ENCODE data around the gene LATS2. TPM values are rescaled to one million over a fixed set of nuclear protein-coding genes. Genes with fewer than 3 reads are reported as not detected.

The LATS2 gene
- total RNA-seq, 6 experiments from 2014 or later = 6.8 to 12.8 (median 8.7) TPM

- Histone ChIP-seq H3K4me3 (no peak overlapping the region), H3K27ac (no peak overlapping the region), H3K9me3 (no peaks in the 10 kb centered on the region), H3K36me3 (no peaks in the 10 kb centered on the region), H3K4me1 (peaks cover 0 to 43% (median 13%) of the 10 kb centered on the region in 4 donors), H3K27me3 (no peaks in the 10 kb centered on the region)
- intact Hi-C loops (cut with DNase I) = no loop called here
- ATAC-seq (no peak), DNase-seq (peak in 1 of 3 donors; percentile 6)
- TF ChIP-seq CTCF (IDR thresholded peaks at IDR 0.05) (no peak), POLR2A (IDR thresholded peaks at IDR 0.05) (no peak)
- 66% methylated on average over 4 of the region's 5 CpGs for WGBS (ENCODE audit: insufficient coverage, low coverage, low lambda C conversion rate, missing lambda C conversion rate)
These were observed 49.2 kb downstream of the LATS2 start for GRCh38 chr13:21012211-21012610.

GRCh38 chr13:21011378-21011777, 50.0 kb downstream of the LATS2 start:
- no peak for DNase-seq
- TF ChIP-seq CTCF (IDR thresholded peaks at IDR 0.05) = no peak
- no peak for TF ChIP-seq POLR2A (IDR thresholded peaks at IDR 0.05)
- H3K27me3 ChIP-seq = no peaks in the 10 kb centered on the region
- peaks cover 0 to 43% (median 13%) of the 10 kb centered on the region in 4 donors for H3K4me1 ChIP-seq
- H3K9me3 ChIP-seq = no peaks in the 10 kb centered on the region
- no peak for ATAC-seq
- H3K27ac ChIP-seq = no peak overlapping the region
- H3K4me3 ChIP-seq = no peak overlapping the region
- intact Hi-C loops (cut with DNase I) = no loop called here
- H3K36me3 ChIP-seq = no peaks in the 10 kb centered on the region

- peak overlapping the region in 1 of 3 donors; percentile 27 for H3K27ac ChIP-seq
- no peaks in the 10 kb centered on the region for H3K36me3 ChIP-seq
- H3K4me3 ChIP-seq = no peak overlapping the region
- ATAC-seq = peak; percentile 7 to 41 (median 10)
- no peaks in the 10 kb centered on the region for H3K9me3 ChIP-seq
- H3K27me3 ChIP-seq = no peaks in the 10 kb centered on the region
- no peak for DNase-seq
- TF ChIP-seq CTCF (IDR thresholded peaks at IDR 0.05) = no peak
- TF ChIP-seq POLR2A (IDR thresholded peaks at IDR 0.05) = no peak
- WGBS (ENCODE audit: insufficient coverage, low coverage, low lambda C conversion rate, missing lambda C conversion rate) = 78% methylated on average over 1 of the region's 1 CpG
- intact Hi-C loops (cut with DNase I) = no loop called here
- H3K4me1 ChIP-seq = peaks cover 0 to 40% (median 12%) of the 10 kb centered on the region in 4 donors
These were observed 50.8 kb downstream of the LATS2 start for GRCh38 chr13:21010621-21011020.

GRCh38 chr13:21009036-21009435, 52.4 kb downstream of the LATS2 start:
- peaks cover 0 to 30% (median 5%) of the 10 kb centered on the region in 4 donors for H3K4me1 ChIP-seq
- WGBS (ENCODE audit: insufficient coverage, low coverage, low lambda C conversion rate, missing lambda C conversion rate) = 89% methylated on average over 7 of the region's 7 CpGs
- no peak for ATAC-seq
- TF ChIP-seq CTCF (IDR thresholded peaks at IDR 0.05) (no peak), POLR2A (IDR thresholded peaks at IDR 0.05) (no peak)
- no peak overlapping the region for H3K4me3 ChIP-seq
- intact Hi-C loops (cut with DNase I) = no loop called here
- peak in 1 of 3 donors; percentile 14 for DNase-seq
- H3K27ac ChIP-seq = no peak overlapping the region
- no peaks in the 10 kb centered on the region for H3K27me3 ChIP-seq
- no peaks in the 10 kb centered on the region for H3K36me3 ChIP-seq
- H3K9me3 ChIP-seq = no peaks in the 10 kb centered on the region

GRCh38 chr13:21008026-21008425, 53.4 kb downstream of the LATS2 start:
- ATAC-seq (peak in 1 of 4 donors; percentile 17), DNase-seq (peak in 1 of 3 donors; percentile 43)
- Histone ChIP-seq H3K27ac (no peak overlapping the region), H3K9me3 (no peaks in the 10 kb centered on the region), H3K36me3 (no peaks in the 10 kb centered on the region), H3K4me1 (peaks cover 0 to 19% (median under 1%) of the 10 kb centered on the region in 4 donors), H3K27me3 (no peaks in the 10 kb centered on the region), H3K4me3 (no peak overlapping the region)
- WGBS (ENCODE audit: insufficient coverage, low coverage, low lambda C conversion rate, missing lambda C conversion rate) = 100% methylated on average over 2 of the region's 11 CpGs
- intact Hi-C loops (cut with DNase I) = no loop called here
- TF ChIP-seq POLR2A (IDR thresholded peaks at IDR 0.05) (no peak), CTCF (IDR thresholded peaks at IDR 0.05) (no peak)
